GM18868 (cell line): ENCODE results near the gene COL25A1.

Experiments
- ATAC-seq: cut with Tn5 transposase; IDR thresholded peaks from one replicate; pipeline ENCODE4 v1.9.1; 2021; ENCODE audit warnings: mild to moderate bottlenecking, moderate library complexity; ENCODE audit not compliant: unreplicated experiment

Gene COL25A1

DNA sequence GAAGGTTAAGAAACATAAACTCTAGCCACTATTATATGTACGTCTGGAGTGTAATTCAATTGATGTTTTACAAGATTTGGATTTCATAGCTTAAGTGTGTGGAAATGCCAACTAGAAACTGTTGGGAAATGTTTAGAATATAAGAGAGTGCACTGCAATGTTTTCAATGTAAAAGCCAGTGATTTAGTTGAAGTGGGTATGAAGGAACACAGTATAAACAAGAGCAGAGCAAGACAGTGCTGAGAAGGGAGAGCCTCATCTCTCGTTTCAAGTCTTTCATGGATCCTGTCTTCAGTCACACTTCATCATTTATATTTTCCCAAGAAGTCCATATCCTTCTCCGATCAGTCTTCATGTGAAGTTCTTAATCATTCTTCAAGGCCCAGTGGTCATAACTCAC lies 375.7 kb downstream of the COL25A1 start:
- no peak for ATAC-seq

- ATAC-seq = no peak
Observed at GRCh38 chr4:108926061-108926460, 376.4 kb downstream of the COL25A1 start.

- ATAC-seq = no peak
Observed at GRCh38 chr4:108922191-108922590, 380.3 kb downstream of the COL25A1 start.

- no peak for ATAC-seq
Observed at GRCh38 chr4:108920395-108921087, 381.9 kb downstream of the COL25A1 start.

- no peak for ATAC-seq
Observed at GRCh38 chr4:108919226-108919893, 383.1 kb downstream of the COL25A1 start.

DNA sequence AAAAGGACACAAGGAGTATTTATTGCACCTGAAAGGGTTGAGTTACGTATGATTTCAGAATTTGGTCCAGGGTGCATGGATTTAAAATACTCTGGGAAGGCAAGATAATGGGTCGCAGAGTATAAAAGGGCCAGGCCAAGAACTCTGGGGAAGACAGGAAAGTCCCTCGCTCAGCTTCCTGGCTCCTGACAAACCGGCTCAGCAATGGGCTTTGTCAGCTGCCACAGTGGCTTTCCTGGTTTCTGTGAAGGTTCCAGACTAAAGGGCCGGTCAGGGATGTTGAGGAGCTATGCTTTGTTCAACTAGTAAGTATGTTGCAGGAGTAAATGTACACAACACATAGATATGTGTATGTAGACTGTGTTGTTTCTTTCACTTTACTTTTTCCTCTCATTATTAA lies 385.2 kb downstream of the COL25A1 start:
- no peak for ATAC-seq

DNA sequence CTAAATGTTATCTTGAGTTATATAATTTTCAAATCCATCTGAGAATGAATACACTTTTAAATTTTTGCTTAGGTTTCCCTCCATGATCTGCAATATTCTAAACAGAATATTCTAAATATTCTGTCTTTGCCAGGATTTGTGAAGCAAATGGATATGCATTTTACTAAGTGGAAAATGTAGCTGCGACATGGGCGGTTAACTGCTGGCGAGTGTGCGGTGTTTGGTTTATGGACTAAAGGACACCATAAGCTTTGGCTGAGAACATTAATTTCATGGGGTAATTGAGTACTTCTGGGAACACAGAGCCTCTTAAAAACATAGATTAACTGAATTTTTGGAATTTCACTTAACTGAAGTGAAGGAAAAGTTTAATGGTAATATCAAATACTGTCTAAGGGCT lies 385.8 kb downstream of the COL25A1 start:
- ATAC-seq = no peak

DNA sequence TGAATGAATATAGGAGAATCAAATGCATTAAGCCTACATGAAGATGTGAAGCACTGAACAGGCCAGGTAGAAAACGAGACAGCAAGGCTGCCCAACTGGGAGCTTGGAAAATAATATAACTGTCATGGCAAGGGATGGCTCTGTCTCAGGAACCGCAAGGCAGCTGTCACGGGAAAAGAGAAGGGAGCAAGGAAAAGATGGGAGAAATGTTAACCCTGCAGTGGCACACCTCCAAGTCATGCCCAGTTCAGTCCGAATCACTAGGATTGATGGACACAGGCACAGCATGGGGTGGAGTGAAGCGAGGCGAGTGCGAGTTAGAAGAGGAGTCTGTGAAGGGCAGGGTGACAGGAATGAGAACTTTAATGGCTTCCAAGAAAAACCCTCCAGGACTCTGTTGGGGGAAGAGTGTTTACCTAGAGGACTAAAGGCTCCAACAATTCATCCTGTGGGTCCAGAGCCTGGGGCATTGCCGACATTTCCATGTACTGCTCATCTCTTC lies 395.5 kb downstream of the COL25A1 start:
- ATAC-seq = no peak

DNA sequence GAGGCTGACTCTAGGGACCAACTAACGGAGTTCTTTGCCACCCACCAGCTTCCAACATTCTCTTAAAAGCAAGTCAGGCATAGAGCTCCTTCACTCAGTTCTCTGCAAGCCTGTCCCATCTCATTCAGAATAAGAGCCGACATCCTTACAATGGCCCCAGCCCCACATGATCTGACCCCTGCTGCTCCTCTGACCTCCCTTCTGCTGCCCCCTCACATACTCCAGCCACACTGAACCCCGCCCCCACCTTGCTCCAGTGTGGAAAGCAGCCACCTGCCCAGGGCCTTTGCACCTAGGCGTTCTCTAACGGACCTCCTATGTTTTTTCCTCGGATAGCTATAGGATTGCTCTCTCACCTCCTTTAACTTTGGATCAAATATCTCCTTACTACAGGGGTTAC lies 396.5 kb downstream of the COL25A1 start:
- no peak for ATAC-seq

- no peak for ATAC-seq
Observed at GRCh38 chr4:108903464-108904221, 398.8 kb downstream of the COL25A1 start.

- ATAC-seq = peak; percentile 60
Observed at GRCh38 chr4:108902769-108903168, 399.7 kb downstream of the COL25A1 start.

- no peak for ATAC-seq
Observed at GRCh38 chr4:108901291-108901690, 401.2 kb downstream of the COL25A1 start.

DNA sequence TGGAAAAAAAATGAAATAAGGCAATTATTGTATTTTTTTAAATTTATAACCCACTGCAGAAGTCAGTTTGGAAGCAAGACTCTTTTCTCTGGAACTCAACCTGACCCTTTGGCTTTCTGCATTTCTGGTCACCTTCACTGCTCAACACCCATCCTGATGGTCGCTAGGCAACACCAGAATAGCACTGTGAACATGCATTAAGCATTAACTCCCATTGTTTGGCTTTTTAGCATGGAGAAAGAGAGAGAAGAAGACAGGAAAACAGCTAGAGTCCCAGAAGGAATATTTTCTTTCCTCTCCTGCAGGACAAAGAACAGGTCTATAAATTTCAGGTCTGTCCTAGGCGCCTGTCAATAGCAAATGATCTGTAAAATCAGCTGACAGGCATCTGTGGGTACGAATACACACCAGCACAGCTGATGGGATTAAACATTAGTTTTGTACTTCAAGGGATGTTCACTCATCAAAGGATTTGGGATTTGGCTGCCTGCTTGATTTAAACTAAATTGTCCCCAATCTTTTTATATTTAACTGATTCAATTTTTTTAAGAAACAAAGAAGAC lies 402.4 kb downstream of the COL25A1 start:
- ATAC-seq = no peak

DNA sequence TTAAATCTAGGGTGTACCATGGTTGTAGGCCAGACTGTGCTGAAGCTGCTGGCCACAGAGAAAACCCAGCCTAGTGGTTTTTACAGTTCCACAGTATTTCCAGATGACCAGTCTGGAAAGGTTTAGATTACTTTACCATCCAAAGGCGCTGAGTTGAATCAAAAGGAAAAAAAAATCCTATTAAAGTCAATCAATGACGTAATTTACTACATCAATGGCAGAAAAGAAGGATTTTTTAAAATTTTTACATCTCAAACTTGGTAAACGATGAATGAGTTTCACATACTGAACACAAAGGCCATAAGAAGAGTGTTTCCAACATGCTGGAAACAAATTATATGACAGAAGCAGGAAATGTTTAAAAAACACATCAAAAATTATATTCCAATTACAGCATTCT lies 409.0 kb downstream of the COL25A1 start:
- no peak for ATAC-seq

DNA sequence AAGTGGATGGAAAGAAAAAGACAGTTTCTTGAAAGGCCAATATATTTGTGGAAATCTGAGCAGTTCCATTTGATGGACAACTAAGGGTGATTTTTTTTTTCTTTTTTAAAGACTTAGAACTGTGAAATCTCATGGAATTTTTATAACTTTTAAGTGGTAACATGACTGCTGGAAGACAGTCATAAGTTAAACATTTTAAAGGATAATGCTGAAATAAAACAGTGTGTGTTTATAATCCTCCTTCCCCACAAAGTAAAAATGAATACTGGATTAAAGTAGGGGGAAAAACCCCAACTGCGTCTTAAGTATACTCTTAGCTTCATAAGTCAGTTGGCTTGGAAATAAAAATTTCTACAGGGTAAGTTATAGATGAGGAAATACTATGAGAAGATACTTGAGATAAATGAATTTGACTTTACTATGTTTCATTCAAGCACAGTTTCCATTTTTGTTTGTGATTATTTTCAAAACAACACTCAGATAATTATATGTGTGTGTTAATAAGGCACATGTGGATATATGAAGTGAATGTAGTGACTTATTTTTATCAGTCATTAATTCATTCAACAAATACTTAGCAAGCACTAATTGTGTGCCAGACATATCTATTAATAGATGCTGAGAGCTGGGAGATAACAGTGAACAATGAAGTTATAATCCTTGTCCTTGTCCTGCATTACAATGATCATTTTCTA lies 410.4 kb downstream of the COL25A1 start:
- ATAC-seq = no peak

DNA sequence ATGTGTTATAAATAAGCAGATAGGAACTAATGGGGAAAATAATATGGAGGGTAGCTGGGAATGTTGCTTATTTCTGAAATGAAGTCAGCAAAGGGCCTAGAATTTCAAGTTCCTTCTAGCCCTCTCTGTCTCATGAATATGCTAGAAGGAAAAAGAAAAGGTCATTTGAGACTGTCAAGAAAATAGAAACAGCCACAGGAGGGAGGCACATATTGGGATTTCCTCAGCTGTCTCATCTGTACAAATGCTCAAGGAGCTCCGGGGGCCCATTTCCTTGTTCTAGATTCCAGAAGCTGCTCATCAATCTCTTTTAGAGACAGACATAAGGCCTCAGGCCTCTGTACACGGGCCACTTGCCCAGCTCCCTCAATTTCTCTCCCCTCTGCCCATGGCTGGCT lies 412.0 kb downstream of the COL25A1 start:
- ATAC-seq = no peak

GRCh38 chr4:108889696-108890483 lies 412.6 kb downstream of the COL25A1 start:
- no peak for ATAC-seq

DNA sequence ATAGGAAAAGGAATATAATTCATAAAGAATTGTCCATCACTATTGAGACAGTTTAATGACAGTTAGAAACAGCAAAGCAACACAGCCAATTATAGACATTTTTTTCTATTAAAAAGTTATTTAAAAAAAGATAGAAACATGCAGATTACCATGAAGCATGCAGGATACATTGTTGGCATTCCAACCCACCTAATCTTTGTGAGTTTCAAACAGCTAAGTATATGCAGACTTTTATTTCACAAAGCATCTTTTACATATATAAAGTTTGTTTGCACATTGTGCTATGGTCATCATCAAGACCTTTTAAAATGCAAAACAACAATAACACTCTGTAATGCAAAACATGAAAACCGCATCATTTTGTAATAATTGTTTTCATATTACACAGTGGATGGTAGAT lies 413.7 kb downstream of the COL25A1 start:
- ATAC-seq = no peak

DNA sequence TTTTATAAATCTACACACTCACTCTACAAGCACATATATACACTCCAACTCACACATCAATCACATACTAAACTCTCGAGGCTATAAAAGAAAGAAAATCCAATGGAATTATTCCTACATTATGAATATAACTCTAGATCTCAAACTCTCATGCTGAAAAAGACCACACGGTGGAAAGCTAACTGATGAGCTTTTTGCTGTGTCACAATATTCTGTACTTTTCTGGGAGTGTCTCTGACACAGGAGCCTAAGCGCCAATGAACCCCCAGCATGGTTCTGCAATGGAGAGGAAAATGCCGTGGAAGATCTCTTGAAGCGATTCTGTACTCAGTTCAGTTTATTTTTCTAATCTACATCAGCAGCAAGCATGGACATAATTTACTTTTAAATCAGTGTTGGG lies 415.4 kb downstream of the COL25A1 start:
- ATAC-seq = no peak

GRCh38 chr4:108885211-108885610 lies 417.2 kb downstream of the COL25A1 start:
- ATAC-seq = no peak
